ENCODE results near the gene UNC13D. TPM values are rescaled to one million over a fixed set of nuclear protein-coding genes. Genes with fewer than 3 reads are reported as not detected.
A peak's percentile ranks its signal among the peaks of the same experiment; 100 is the strongest.

UNC13D gene
- total and polyA plus RNA-seq, 9 of the 15 experiments (the other 6 are each of a cell fraction or from before 2014, with no cell fraction given): 0.86 to 244 (median 69.2) TPM

DNA sequence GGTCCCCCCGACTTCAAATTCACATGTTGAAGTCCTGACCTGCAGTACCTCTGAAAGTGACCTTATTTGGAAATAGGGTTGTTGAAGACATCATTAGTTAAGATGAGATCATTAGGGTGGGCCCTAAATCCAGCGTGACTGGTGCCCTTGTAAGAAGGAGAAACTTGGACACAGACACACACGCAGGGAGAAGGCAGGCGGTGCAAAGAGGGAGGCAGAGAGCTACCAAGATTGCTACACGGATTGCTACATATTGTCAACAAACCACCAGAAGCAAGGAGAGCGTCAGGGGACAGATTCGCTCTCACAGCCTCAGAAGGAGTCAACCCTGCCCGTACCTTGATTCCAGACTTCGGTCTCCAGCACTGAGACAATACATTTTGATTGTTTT is 17.7 kb upstream of the UNC13D start:
- TF ChIP-seq, protein P1, sequence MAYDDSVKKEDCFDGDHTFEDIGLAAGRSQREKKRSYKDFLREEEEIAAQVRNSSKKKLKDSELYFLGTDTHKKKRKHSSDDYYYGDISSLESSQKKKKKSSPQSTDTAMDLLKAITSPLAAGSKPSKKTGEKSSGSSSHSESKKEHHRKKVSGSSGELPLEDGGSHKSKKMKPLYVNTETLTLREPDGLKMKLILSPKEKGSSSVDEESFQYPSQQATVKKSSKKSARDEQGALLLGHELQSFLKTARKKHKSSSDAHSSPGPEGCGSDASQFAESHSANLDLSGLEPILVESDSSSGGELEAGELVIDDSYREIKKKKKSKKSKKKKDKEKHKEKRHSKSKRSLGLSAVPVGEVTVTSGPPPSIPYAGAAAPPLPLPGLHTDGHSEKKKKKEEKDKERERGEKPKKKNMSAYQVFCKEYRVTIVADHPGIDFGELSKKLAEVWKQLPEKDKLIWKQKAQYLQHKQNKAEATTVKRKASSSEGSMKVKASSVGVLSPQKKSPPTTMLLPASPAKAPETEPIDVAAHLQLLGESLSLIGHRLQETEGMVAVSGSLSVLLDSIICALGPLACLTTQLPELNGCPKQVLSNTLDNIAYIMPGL (CRISPR knock-in tag; IDR thresholded peaks at IDR 0.05): no peak
- TF ChIP-seq WHSC1 (IDR thresholded peaks at IDR 0.05; ENCODE audit: low read length): no peak
- TF ChIP-seq ZNF133 (CRISPR knock-in tag; IDR thresholded peaks at IDR 0.05): no peak
- TF ChIP-seq SP2 (IDR thresholded peaks at IDR 0.05; ENCODE audit: extremely low read depth, low read depth, low read length, poor library complexity, severe bottlenecking): no peak
- TF ChIP-seq NFRKB (IDR thresholded peaks at IDR 0.05; ENCODE audit: low read depth): no peak
- no peak for TF ChIP-seq SMAD3 (CRISPR knock-in tag; conservative IDR thresholded peaks at IDR 0.05)
- TF ChIP-seq ZBTB1 (CRISPR knock-in tag; IDR thresholded peaks at IDR 0.05; ENCODE audit: borderline replicate concordance, low read depth): no peak
- no peak for TF ChIP-seq PTTG1 (tag; IDR thresholded peaks at IDR 0.05; ENCODE audit: low read depth)
- TF ChIP-seq, protein P2, sequence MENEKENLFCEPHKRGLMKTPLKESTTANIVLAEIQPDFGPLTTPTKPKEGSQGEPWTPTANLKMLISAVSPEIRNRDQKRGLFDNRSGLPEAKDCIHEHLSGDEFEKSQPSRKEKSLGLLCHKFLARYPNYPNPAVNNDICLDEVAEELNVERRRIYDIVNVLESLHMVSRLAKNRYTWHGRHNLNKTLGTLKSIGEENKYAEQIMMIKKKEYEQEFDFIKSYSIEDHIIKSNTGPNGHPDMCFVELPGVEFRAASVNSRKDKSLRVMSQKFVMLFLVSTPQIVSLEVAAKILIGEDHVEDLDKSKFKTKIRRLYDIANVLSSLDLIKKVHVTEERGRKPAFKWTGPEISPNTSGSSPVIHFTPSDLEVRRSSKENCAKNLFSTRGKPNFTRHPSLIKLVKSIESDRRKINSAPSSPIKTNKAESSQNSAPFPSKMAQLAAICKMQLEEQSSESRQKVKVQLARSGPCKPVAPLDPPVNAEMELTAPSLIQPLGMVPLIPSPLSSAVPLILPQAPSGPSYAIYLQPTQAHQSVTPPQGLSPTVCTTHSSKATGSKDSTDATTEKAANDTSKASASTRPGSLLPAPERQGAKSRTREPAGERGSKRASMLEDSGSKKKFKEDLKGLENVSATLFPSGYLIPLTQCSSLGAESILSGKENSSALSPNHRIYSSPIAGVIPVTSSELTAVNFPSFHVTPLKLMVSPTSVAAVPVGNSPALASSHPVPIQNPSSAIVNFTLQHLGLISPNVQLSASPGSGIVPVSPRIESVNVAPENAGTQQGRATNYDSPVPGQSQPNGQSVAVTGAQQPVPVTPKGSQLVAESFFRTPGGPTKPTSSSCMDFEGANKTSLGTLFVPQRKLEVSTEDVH (IDR thresholded peaks at IDR 0.05; ENCODE audit: low read depth, partially characterized antibody): no peak
- TF ChIP-seq DPF2 (IDR thresholded peaks at IDR 0.05): no peak
- no peak for TF ChIP-seq ZFP36 (IDR thresholded peaks at IDR 0.05; ENCODE audit: low read depth, low read length, partially characterized antibody)
- no peak for TF ChIP-seq TAF1 (IDR thresholded peaks at IDR 0.05; ENCODE audit: control insufficient read depth, extremely low read depth, insufficient read depth, low read length, severe bottlenecking)
- no peak for TF ChIP-seq TEAD4 (IDR thresholded peaks at IDR 0.05; ENCODE audit: low read length)
- TF ChIP-seq TEAD4 (CRISPR knock-in tag; IDR thresholded peaks at IDR 0.05; ENCODE audit: borderline replicate concordance): no peak
- no peak for TF ChIP-seq SMARCB1 (IDR thresholded peaks at IDR 0.05; ENCODE audit: insufficient read length, low read depth)
- no peak for TF ChIP-seq EGR1 (conservative IDR thresholded peaks at IDR 0.05)
- 77% methylated on average over 8 of the region's 9 CpGs for WGBS (ENCODE audit: insufficient coverage, low coverage, missing lambda C conversion rate)
- H3K4me1 ChIP-seq (replicated peaks in 1 of 2; ENCODE audit: control insufficient read depth in 2 of 2, insufficient read depth in 2 of 2, low read length in 2 of 2): peaks cover 36 to 37% of the 10 kb centered on the region in 2 experiments
- no peaks in the 10 kb centered on the region for H3K27me3 ChIP-seq (ENCODE audit: control insufficient read depth in 2 of 2, insufficient read depth in 2 of 2, low read length in 2 of 2)
- no peaks in the 10 kb centered on the region for H4K20me1 ChIP-seq (replicated peaks; ENCODE audit: control insufficient read depth, insufficient read depth, low read length)
- DNase-seq (ENCODE audit: extremely low read depth in 1 of 4, low spot score in 3 of 4) (no peak), FAIRE-seq (no peak), ATAC-seq (no peak)
- peak overlapping the region; percentile 52; the same call in 1 of the 3 replicates for H3K27ac ChIP-seq (ENCODE audit: extremely low read depth, low read depth, low read length)
- H3K9me3 ChIP-seq (replicated peaks; ENCODE audit: control insufficient read depth, insufficient read depth, low read depth, low read length): no peaks in the 10 kb centered on the region
- intact Hi-C loops (cut with micrococcal nuclease): no loop called here
- in situ Hi-C loops (cut with MboI): no loop called here
- no peak overlapping the region for H3K4me2 ChIP-seq (ENCODE audit: insufficient read depth, low read length)
- peak overlapping the region; percentile 37 for H2AFZ ChIP-seq (ENCODE audit: low read depth, low read length)
- H3K9ac ChIP-seq (ENCODE audit: insufficient read depth in 1 of 2, low read depth in 2 of 2, low read length in 2 of 2): peak overlapping the region in 1 of 2 experiments; percentile 13; a peak in 1 of 4 replicates
- no peaks in the 10 kb centered on the region for H3K79me2 ChIP-seq (ENCODE audit: control insufficient read depth, insufficient read depth, low read length)
- ChIA-PET POLR2A (interaction anchor here (0.8 to 2.3 kb wide), 7 partner anchors 10 to 87 kb away, joined by 3 to 12 read pairs (median 5); no protein-coding TSS in a partner anchor), CTCF (ENCODE audit: low intra/inter-chr PET ratio) (no interaction called here)
- H3K36me3 ChIP-seq (ENCODE audit: control insufficient read depth, insufficient read depth, low read length): no peaks in the 10 kb centered on the region
- no TSS peak for BruUV-seq (replicated peaks)
- H3K9me1 ChIP-seq (ENCODE audit: control insufficient read depth, insufficient read depth, low read length): no peaks in the 10 kb centered on the region
- H3K4me3 ChIP-seq: no peak overlapping the region
